HUES64 (cell line): ENCODE data around the gene NHP2.

Source experiments
- H3K27ac ChIP-seq: 2 replicates; pipeline ENCODE4 v1.7.0; 2013; ENCODE audit warnings: low read depth, low read length, inconsistent platforms
- H3K27me3 ChIP-seq: 2 replicates; pipeline ENCODE4 v1.6.1; 2013; ENCODE audit warnings: mild to moderate bottlenecking, low read length; ENCODE audit not compliant: insufficient read depth
- H3K36me3 ChIP-seq: 2 replicates; pipeline ENCODE4 v1.6.1; 2013; ENCODE audit warnings: mild to moderate bottlenecking, low read length; ENCODE audit not compliant: insufficient read depth
- H3K4me1 ChIP-seq: 2 replicates; pipeline ENCODE4 v1.6.1; 2013; ENCODE audit warnings: mild to moderate bottlenecking, low read length, moderate library complexity; ENCODE audit not compliant: insufficient read depth
- H3K4me3 ChIP-seq: 2 replicates; pipeline ENCODE4 v1.5.1; 2013; ENCODE audit warnings: mild to moderate bottlenecking, low read length, moderate library complexity
- H3K9ac ChIP-seq: 2 replicates; pipeline ENCODE4 v1.6.1; 2013; ENCODE audit warnings: mild to moderate bottlenecking, low read depth, low read length
- H3K9me3 ChIP-seq: 2 replicates; pipeline ENCODE4 v1.6.1; 2013; ENCODE audit warnings: low read depth, low read length; ENCODE audit not compliant: insufficient read depth
- WGBS: fragments of 150-250, 120-280 bp; methylation state at CpG from one replicate; pipeline ENCODE4 v1.1.7; 2013; ENCODE audit warnings: missing lambda C conversion rate; 5-methylcytosine and 5-hydroxymethylcytosine counted together

NHP2 gene

DNA sequence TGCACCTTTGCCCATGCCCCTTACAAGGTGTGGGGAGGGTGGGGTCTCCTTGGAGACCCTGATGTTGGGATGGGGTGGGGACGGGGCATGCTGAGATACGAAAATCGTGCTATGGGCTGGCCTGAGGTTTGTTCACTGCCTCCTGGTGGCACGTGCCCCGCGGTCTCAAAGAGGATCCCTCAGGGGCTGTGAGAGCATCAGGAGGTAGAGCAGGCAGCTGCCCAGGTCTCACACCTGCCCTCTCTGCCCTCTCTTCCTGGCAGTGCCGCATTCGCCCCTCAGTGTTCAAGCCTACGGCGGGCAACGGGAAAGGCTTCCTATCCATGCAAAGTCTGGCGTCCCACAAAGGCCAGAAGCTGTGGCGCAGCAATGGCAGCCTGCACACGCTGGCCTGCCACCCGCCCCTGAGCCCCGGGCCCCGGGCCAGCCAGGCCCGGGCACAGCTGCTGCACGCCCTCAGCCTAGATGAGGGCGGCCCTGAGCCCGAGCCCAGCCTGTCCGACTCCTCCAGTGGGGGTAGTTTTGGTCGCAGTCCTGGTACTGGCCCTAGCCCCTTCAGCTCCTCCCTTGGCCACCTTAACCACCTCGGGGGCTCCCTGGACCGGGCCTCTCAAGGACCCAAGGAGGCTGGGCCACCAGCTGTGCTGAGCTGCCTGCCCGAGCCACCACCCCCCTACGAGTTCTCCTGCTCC is 33.6 kb downstream of the NHP2 start:
- 93% methylated on average over 27 of the region's 27 CpGs for WGBS

DNA sequence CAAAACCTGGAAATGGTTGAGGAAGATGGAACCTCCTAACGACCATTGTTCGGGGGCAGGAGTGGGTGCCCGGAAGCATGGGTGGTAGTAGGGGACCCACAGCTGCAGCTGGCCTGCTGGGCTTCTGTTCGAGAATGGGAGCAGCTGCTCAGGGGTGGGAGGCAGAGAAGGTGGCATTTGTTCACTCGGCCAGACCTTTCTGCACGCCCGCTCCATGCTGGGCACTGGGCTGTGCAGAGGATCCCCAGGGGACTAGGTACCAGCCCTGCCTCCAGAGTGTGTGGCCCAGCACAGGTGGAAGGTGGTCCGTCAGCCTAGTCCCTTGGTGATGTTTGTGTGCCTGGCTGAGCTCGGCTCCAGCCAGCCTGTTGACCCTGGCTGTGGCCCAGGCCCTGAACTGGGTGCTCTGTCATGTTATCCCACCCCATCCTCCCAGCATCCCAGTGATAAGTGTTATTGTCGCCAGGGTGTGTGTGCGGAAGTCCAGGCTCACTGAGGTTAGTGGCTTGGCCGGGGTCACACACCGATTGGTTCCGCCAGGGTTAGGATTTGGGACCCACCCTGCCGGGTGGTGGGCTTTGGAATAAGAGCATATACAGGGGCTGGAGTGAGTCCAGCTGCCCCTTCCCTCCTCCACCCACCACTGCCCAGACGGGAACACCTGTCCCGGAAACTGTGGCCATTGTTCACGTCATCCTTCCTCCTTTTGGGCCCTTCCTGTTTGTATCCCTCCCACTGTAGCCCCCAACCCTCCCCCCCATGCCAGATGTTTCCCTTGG is 35.6 kb downstream of the NHP2 start:
- H3K27me3 ChIP-seq = no peaks in the 10 kb centered on the region

More for the DNA sequence above, 33.6 kb downstream of the NHP2 start:
- Histone ChIP-seq H3K4me1 (peaks cover 35% of the 10 kb centered on the region), H3K9me3 (no peaks in the 10 kb centered on the region), H3K9ac (no peak overlapping the region), H3K27ac (peak overlapping the region; percentile 41; the same call in 1 of the 2 replicates), H3K36me3 (peaks cover 46% of the 10 kb centered on the region), H3K27me3 (no peaks in the 10 kb centered on the region), H3K4me3 (no peak overlapping the region)

DNA sequence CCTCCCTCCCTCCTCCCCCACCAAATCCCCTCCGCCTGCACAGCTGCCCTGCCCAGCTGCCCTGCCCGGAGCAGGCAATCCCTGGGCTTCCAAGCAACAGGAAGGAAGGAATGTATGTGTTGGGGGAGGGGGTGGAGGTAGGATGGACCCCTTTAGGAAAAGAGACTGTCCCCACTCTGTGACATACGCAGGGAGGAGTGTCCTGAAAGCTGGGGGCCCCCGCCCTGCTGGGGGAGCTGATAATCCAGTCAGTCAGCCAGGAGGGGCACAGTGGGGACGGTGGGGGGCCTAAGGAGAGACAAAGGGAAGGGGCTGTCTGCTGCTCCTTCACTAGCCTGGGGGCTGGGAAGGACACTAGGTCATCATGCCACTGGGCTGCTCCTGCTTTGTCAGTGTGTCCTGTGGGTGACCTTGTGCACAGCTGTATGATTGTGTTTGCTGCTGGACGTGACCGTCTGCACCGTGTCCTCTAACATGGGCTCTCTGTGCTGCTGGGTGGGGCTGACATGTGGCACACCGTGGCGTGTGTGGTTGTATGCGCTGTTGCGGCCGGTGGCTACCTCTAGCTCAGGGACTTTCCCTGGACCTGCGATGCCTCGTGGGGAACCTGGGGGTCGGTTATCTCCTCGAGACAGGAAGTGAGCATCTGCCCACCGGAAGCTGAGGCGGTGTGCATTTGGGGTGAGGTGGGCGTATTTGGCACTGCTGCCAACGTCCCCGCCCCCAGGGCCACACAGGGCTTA is 37.4 kb downstream of the NHP2 start:
- Histone ChIP-seq H3K27me3 (peaks cover 5% of the 10 kb centered on the region; the same call in 1 of the 2 replicates), H3K36me3 (peaks cover 19% of the 10 kb centered on the region), H3K9ac (peak overlapping the region; percentile 77; the same call in 1 of the 2 replicates), H3K9me3 (peaks cover 5% of the 10 kb centered on the region; the same call in 1 of the 2 replicates), H3K27ac (peak overlapping the region; percentile 97), H3K4me1 (peaks cover 25% of the 10 kb centered on the region), H3K4me3 (peak overlapping the region; percentile 90)
- WGBS = 39% methylated on average over 22 of the region's 22 CpGs

More for the DNA sequence above, 35.6 kb downstream of the NHP2 start:
- Histone ChIP-seq H3K27ac (0 out of 2 replicates have a peak overlapping the region, but pooled peaks have one; percentile 25), H3K4me3 (no peak overlapping the region), H3K9me3 (no peaks in the 10 kb centered on the region), H3K36me3 (peaks cover 37% of the 10 kb centered on the region), H3K4me1 (peaks cover 33% of the 10 kb centered on the region), H3K9ac (peak overlapping the region; percentile 42)
- WGBS = 93% methylated on average over 18 of the region's 18 CpGs

DNA sequence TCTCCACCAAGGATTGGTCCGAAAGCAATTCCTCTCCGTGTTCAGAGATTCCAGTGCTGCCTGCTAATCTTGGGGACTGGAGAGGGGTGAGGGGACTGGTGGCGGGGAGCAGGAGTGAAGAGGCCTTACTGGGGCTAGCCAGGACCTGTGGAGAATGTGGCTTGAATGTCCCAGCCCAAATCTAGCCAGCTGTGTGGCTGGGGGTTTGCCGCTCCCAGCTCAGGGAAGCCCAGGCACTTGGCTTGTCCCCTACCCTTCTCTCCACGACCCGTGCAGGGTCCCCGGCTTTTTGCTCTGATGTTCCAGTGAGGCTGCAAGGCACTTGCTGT is 37.9 kb downstream of the NHP2 start:
- Histone ChIP-seq H3K27ac (peak overlapping the region; percentile 97), H3K9ac (peak overlapping the region; percentile 77), H3K27me3 (peaks cover 5% of the 10 kb centered on the region; the same call in 1 of the 2 replicates), H3K4me1 (peaks cover 25% of the 10 kb centered on the region), H3K4me3 (peak overlapping the region; percentile 90), H3K36me3 (peaks cover 15% of the 10 kb centered on the region; the same call in 1 of the 2 replicates), H3K9me3 (peaks cover 5% of the 10 kb centered on the region; the same call in 1 of the 2 replicates)
- WGBS = 7% methylated on average over 7 of the region's 7 CpGs

DNA sequence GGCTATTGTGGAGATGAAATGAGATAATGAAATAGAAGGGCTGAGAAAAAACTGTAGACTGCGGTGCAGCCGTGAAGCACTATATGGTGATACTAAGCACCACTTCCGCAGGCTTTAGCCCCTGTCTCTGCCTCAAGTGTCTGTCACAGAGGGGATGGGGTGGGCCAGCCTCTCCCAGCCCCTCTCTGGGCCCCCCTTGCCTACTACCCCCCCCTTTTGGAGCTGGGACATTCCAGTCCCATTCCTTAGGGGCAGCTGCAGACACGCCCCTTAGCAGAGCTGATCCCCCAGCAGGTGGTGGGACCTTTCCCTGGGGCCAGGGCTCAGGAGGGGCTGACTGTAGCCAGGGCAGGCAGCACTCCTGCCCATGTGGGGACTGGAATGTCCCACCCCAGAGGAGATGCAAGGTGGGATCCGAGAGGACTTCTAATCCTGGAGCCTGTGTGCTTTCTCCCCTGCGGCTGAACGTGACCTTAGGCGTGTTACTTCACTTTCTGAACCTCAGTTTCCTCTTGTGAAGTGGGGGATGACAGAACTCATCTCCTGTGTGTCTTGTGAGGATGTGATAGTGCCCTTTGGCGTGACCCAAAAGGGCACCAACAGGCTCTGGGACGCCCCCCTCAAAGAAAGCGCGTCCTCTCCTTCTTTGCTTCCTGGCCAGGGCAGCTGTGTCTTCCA is 38.4 kb downstream of the NHP2 start:
- H3K36me3 ChIP-seq = peaks cover 10% of the 10 kb centered on the region; the same call in 1 of the 2 replicates
- peak overlapping the region; percentile 81 for H3K9ac ChIP-seq
- H3K4me3 ChIP-seq = peak overlapping the region; percentile 90
- H3K27ac ChIP-seq = peak overlapping the region; percentile 97
- peaks cover 5% of the 10 kb centered on the region; the same call in 1 of the 2 replicates for H3K9me3 ChIP-seq
- H3K27me3 ChIP-seq = peaks cover 5% of the 10 kb centered on the region; the same call in 1 of the 2 replicates
- peaks cover 25% of the 10 kb centered on the region for H3K4me1 ChIP-seq
- 8% methylated on average over 12 of the region's 12 CpGs for WGBS

DNA sequence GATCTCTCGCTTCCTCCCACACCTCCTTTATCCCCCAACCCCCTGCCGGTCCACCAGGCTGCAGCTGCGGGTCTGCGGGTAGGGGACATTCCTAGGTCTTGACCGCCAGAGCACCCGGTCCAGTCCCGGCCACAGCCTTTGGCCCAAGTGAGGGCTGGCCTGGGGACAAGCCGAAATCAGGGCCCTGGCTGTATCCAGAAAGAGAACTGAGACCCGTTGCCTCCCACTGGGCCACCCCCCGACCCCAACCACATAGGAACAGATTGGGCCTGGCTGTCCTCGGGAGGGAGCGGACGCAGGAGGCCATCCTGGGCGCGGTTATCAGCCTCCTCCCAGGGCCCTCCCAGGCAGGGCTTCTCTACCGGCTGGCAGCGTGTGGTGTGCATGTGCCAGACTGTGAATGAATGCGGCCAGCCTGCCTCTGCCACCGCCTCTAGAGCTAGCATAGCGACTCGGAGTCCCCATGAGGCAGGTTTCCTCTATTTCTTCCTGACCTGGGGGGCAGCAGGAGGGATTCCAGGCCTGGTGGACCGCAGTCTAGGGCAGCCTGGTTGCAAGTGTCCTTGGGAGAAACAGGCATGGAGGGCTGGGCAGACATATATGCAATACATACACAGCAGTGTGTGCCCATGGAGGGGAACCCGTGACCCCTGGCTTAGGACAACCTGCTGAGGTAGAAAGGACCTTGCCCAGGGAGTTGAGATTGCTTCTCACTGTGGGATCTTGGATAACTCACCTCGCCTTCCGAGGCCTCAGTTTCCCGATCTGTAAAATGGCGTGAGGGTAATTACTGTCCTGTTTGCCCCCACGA is 39.2 kb downstream of the NHP2 start:
- Histone ChIP-seq H3K9ac (peak overlapping the region; percentile 81), H3K4me1 (peaks cover 25% of the 10 kb centered on the region), H3K4me3 (peak overlapping the region; percentile 90), H3K36me3 (peaks cover 5% of the 10 kb centered on the region; the same call in 1 of the 2 replicates), H3K9me3 (peaks cover 5% of the 10 kb centered on the region; the same call in 1 of the 2 replicates), H3K27ac (peak overlapping the region; percentile 97), H3K27me3 (peaks cover 5% of the 10 kb centered on the region; the same call in 1 of the 2 replicates)
- WGBS = 2% methylated on average over 28 of the region's 28 CpGs

DNA sequence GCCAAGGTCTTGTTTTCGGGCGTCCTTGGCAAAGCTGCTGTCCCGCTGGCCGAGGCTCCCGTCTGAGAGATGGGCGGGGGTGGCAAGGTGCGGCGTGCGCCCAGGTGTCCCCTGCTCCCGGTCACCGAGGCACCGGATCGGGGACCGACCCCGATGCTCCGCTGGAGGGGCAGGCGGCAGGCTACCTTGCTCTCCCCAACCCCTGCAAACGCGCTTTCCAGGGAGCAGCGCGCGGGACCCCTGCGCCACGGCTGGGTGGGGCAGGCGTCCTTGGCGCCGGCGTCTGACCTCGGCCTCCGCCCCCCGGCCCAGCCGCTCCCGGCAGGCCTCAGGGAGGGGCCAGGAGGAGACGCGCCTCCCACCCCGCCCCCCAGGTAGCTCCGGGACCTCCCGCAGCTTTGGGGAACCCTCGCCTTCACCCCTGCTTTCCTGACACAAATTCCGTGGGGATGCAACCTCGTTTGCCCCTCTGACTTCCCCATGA is 39.8 kb downstream of the NHP2 start:
- peak overlapping the region; percentile 81 for H3K9ac ChIP-seq
- peaks cover 5% of the 10 kb centered on the region; the same call in 1 of the 2 replicates for H3K27me3 ChIP-seq
- peak overlapping the region; percentile 97 for H3K27ac ChIP-seq
- WGBS = under 1% methylated on average over 41 of the region's 41 CpGs
- H3K36me3 ChIP-seq = no peaks in the 10 kb centered on the region
- peaks cover 25% of the 10 kb centered on the region for H3K4me1 ChIP-seq
- H3K9me3 ChIP-seq = peaks cover 5% of the 10 kb centered on the region; the same call in 1 of the 2 replicates
- peak overlapping the region; percentile 90 for H3K4me3 ChIP-seq

DNA sequence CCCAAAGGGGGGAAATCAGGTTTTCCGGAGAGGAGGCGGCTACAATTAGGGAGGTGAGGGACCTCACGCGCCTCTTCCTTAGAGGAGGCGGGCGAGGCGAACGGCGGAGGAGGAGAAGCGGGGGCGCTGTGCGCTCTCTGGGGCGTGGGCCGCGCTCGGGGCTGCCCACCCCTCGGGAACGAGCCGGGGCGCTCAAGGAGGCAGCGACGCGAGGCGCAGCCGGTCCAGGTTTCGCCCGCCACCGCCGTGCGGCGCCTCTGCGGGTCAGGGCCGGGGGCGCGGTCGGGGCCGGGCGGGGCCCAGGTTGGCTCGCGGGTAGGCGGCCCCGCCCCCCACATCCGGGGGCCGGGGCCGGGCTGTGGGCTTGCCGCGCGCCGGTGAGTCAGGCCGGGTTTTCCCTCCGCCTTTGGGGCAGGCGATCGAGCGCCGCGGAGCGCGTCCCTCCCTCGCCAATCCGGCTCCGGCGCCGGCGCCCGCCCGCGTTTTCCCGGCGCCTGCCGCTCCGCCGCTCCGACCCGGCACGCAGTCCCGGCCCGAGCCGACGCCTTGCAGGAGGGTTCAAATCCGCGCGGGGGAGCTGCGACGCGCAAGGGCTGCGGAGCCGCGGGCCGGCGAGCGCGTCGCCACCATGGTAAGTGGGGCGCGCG is 40.4 kb downstream of the NHP2 start, which contains the start of gene N4BP3:
TSS of gene N4BP3 (plus strand) at position 392 of the 647 bp plus-strand sequence. CDS start 6,052 bp downstream, outside the sequence.
- H3K4me3 ChIP-seq = peak within 1 kb of the TSS; percentile 90
- H3K27ac ChIP-seq = peak within 1 kb of the TSS; percentile 97
- H3K9me3 ChIP-seq = peaks cover 5% of the 10 kb centered on the region; the same call in 1 of the 2 replicates
- peak within 1 kb of the TSS; percentile 81 for H3K9ac ChIP-seq
- H3K4me1 ChIP-seq = peaks cover 24% of the 10 kb centered on the region
- WGBS = under 1% methylated on average over 96 of the region's 96 CpGs
- no peaks in the 10 kb centered on the region for H3K36me3 ChIP-seq
- H3K27me3 ChIP-seq = peaks cover 5% of the 10 kb centered on the region; the same call in 1 of the 2 replicates

DNA sequence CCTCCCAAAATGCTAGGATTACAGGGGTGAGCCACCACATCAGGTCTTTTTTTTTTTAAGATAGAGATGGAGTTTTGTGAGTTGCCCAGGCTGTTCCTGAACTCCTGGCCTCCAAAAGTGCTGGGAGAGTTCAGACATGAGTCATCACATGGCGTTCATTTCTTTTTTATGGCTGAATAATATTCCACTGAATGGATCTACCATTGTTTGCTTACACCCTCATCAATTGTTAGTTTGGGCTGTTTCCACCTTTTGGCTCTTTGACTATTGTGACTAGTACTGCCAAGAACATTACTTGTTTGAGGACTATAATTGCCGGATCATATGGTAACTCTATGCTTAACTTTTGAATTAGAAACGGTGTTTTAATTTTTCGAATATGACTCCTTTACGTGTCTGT is 41.1 kb downstream of the NHP2 start:
- peaks cover 5% of the 10 kb centered on the region; the same call in 1 of the 2 replicates for H3K27me3 ChIP-seq
- H3K4me3 ChIP-seq = peak overlapping the region; percentile 90
- peaks cover 5% of the 10 kb centered on the region; the same call in 1 of the 2 replicates for H3K9me3 ChIP-seq
- H3K36me3 ChIP-seq = no peaks in the 10 kb centered on the region
- WGBS = 90% methylated on average over 5 of the region's 5 CpGs
- H3K4me1 ChIP-seq = peaks cover 26% of the 10 kb centered on the region
- peak overlapping the region; percentile 97 for H3K27ac ChIP-seq
- peak overlapping the region; percentile 81; the same call in 1 of the 2 replicates for H3K9ac ChIP-seq
